OCI-M2 (cell line): ENCODE data around the gene CAPN10.

ENCODE experiments used
- DNase-seq: peaks from one replicate; lab custom pipeline; 2025; ENCODE audit not compliant: unreplicated experiment; lab: John Stamatoyannopoulos, UW

CAPN10 gene

GRCh38 chr2:240635998-240636547 is 49.5 kb downstream of the CAPN10 start:
- DNase-seq, result no peak

GRCh38 chr2:240636563-240637115 is 50.1 kb downstream of the CAPN10 start:
- DNase-seq, result no peak

- no peak for DNase-seq
These were observed 50.8 kb downstream of the CAPN10 start for GRCh38 chr2:240637116-240637900.

- no peak for DNase-seq
These were observed 51.4 kb downstream of the CAPN10 start for GRCh38 chr2:240637901-240638345.

- no peak for DNase-seq
These were observed 52.1 kb downstream of the CAPN10 start for GRCh38 chr2:240638512-240639160.

GRCh38 chr2:240639566-240639965 is 53.0 kb downstream of the CAPN10 start:
- DNase-seq, result no peak

GRCh38 chr2:240640939-240641338 is 54.4 kb downstream of the CAPN10 start:
- no peak for DNase-seq

GRCh38 chr2:240642061-240642805 is 55.7 kb downstream of the CAPN10 start:
- DNase-seq, result no peak

GRCh38 chr2:240642806-240643092 is 56.2 kb downstream of the CAPN10 start:
- no peak for DNase-seq

- DNase-seq, result no peak
These were observed 56.7 kb downstream of the CAPN10 start for GRCh38 chr2:240643093-240643810.

- DNase-seq, result no peak
These were observed 57.2 kb downstream of the CAPN10 start for GRCh38 chr2:240643811-240644150.

GRCh38 chr2:240644171-240644651 is 57.7 kb downstream of the CAPN10 start:
- no peak for DNase-seq

GRCh38 chr2:240644859-240645301 is 58.3 kb downstream of the CAPN10 start:
- DNase-seq, result no peak

GRCh38 chr2:240645346-240645745 is 58.8 kb downstream of the CAPN10 start:
- no peak for DNase-seq

- no peak for DNase-seq
These were observed 59.3 kb downstream of the CAPN10 start for GRCh38 chr2:240645801-240646175.

GRCh38 chr2:240646176-240646899 is 59.8 kb downstream of the CAPN10 start:
- DNase-seq, result no peak

GRCh38 chr2:240646900-240647502 is 60.5 kb downstream of the CAPN10 start:
- DNase-seq, result no peak

- DNase-seq, result no peak
These were observed 61.1 kb downstream of the CAPN10 start for GRCh38 chr2:240647503-240648154.

- DNase-seq, result no peak
These were observed 61.7 kb downstream of the CAPN10 start for GRCh38 chr2:240648155-240648649.
